Peyer's patch (tissue), 4 donors: ENCODE results near the gene PDZD8.

Source experiments
- CTCF ChIP-seq, 6 experiments: fragments of 450-650 bp in 4 of 6; fragments of 200-600 bp in 2 of 6; sonication (generic) in 1 of 6; IDR thresholded peaks; one replicate each; pipeline ENCODE4 v1.5.1; 2017 to 2019; ENCODE audit warnings: antibody characterized with exemption in 6 of 6, mild to moderate bottlenecking in 3 of 6, moderate library complexity in 1 of 6
- POLR2A ChIP-seq, 2 donors: fragments of 450-650 bp; IDR thresholded peaks; one replicate each; pipeline ENCODE4 v1.5.1; 2017; ENCODE audit warnings: antibody characterized with exemption in 2 of 2, mild to moderate bottlenecking in 2 of 2, moderate library complexity in 2 of 2

- TF ChIP-seq CTCF (IDR thresholded peaks at IDR 0.05) (no peak), POLR2A (IDR thresholded peaks at IDR 0.05) (no peak)
Measured at GRCh38 chr10:117241541-117242462, 133.4 kb downstream of the PDZD8 start.
